Neural progenitor cell (in vitro differentiated cells): Measurements from ENCODE around the gene GNAI2. TPM values are rescaled to one million over a fixed set of nuclear protein-coding genes. Genes with fewer than 3 reads are reported as not detected.

Experiments used
- DNase-seq: peaks from one replicate; pipeline ENCODE4 v3.0.0-alpha.2; 2016; ENCODE audit warnings: low spot score
- H2AFZ ChIP-seq: fragments of 200-600 bp; sonication (generic); replicated peaks from 2 replicates; pipeline ENCODE4 v1.6.1; 2016; ENCODE audit warnings: antibody characterized with exemption
- H3F3A ChIP-seq: fragments of 200-600 bp; sonication (generic); 2 replicates; pipeline ENCODE4 v1.6.1; 2016; ENCODE audit warnings: antibody characterized with exemption, low read depth
- H3K27ac ChIP-seq: fragments of 200-600 bp; sonication (generic); 2 replicates; pipeline ENCODE4 v1.5.1; 2016; ENCODE audit warnings: mild to moderate bottlenecking
- H3K27me3 ChIP-seq: fragments of 200-600 bp; sonication (generic); 2 replicates; pipeline ENCODE4 v1.6.1; 2016; ENCODE audit warnings: mild to moderate bottlenecking, moderate library complexity
- H3K36me3 ChIP-seq: fragments of 200-600 bp; sonication (generic); 2 replicates; pipeline ENCODE4 v1.5.1; 2016
- H3K4me1 ChIP-seq: fragments of 200-600 bp; sonication (generic); 2 replicates; pipeline ENCODE4 v1.6.1; 2016; ENCODE audit warnings: mixed run types
- H3K4me2 ChIP-seq: fragments of 200-600 bp; sonication (generic); 2 replicates; pipeline ENCODE4 v1.6.1; 2016
- H3K4me3 ChIP-seq: fragments of 200-600 bp; sonication (generic); 2 replicates; pipeline ENCODE4 v1.5.1; 2016
- H3K79me2 ChIP-seq: fragments of 200-600 bp; sonication (generic); 2 replicates; pipeline ENCODE4 v1.6.1; 2016; ENCODE audit warnings: low read depth
- H3K9ac ChIP-seq: fragments of 200-600 bp; sonication (generic); 2 replicates; pipeline ENCODE4 v1.6.1; 2016
- H3K9me3 ChIP-seq: fragments of 200-600 bp; sonication (generic); 2 replicates; pipeline ENCODE4 v1.5.1; 2016; ENCODE audit warnings: low read depth
- H4K20me1 ChIP-seq: fragments of 200-600 bp; sonication (generic); 2 replicates; pipeline ENCODE4 v1.6.1; 2016; ENCODE audit warnings: low read depth
- H3K27ac Mint-ChIP-seq: 3 replicates; pipeline ENCODE4 v1.8.0; 2021; ENCODE audit warnings: mixed read lengths
- H3K27me3 Mint-ChIP-seq: 2 replicates; pipeline ENCODE4 v1.8.0; 2022; ENCODE audit warnings: low read depth, mild to moderate bottlenecking, inconsistent platforms, moderate library complexity, mixed read lengths; ENCODE audit not compliant: insufficient read depth
- H3K36me3 Mint-ChIP-seq: 3 replicates; pipeline ENCODE4 v1.8.0; 2021; ENCODE audit warnings: mixed read lengths
- H3K4me1 Mint-ChIP-seq: 3 replicates; pipeline ENCODE4 v1.8.0; 2021; ENCODE audit warnings: mixed read lengths
- H3K4me3 Mint-ChIP-seq: 3 replicates; pipeline ENCODE4 v1.8.0; 2021; ENCODE audit warnings: mild to moderate bottlenecking, moderate library complexity, mixed read lengths
- H3K9me3 Mint-ChIP-seq: 3 replicates; pipeline ENCODE4 v1.8.0; 2020; ENCODE audit warnings: mixed read lengths
- EZH2 ChIP-seq: fragments of 200-600 bp; sonication (generic); IDR thresholded peaks from 2 replicates; pipeline ENCODE4 v1.6.1; 2017; ENCODE audit warnings: antibody characterized with exemption, mild to moderate bottlenecking, moderate library complexity
- EZH2phosphoT487 ChIP-seq: fragments of 200-600 bp; sonication (generic); IDR thresholded peaks from 2 replicates; pipeline ENCODE4 v1.6.1; 2017; ENCODE audit warnings: antibody characterized with exemption
- total RNA-seq: library from RNA; depleted of rRNA; stranded (reverse); fragments of >200 nt; gene quantifications from 2 replicates; pipeline ENCODE4 v1.2.3, GENCODE V29; 2015; ENCODE audit warnings: low replicate concordance
- TF ChIP-seq, protein P1 (sequence below): fragments of 200-600 bp; sonication (generic); IDR thresholded peaks from 2 replicates; pipeline ENCODE4 v1.5.1; 2017; ENCODE audit warnings: antibody characterized with exemption, mild to moderate bottlenecking

The GNAI2 gene
- total RNA-seq, 1 donor from 2014 or later = 249 TPM

DNA sequence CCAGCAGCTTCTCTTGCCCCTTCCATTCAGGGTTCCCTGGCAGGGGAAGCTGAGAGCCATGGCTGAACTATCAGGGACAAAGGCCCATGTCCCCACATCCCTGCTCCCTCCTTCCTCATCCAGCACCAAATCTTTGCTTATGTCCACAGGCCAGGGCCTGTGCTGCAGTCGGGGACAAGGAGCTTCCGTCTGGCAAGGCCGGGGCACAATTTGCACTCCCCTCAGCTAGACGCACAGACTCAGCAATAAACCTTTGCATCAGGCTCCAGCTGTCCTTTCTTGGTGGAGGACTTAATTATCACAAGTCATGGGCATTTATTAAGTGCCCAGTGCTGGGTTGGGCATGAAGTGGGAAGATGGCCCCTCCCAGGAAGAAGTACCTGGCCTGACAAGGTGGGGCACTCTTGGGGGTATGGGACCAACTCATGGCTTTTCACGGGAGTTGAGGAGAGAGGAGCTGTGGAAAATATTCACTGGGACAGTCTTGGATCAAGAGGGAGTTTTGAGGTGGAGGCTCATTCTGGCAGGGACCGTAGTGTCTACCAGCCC is 39.7 kb upstream of the GNAI2 start:
- Histone ChIP-seq H3F3A (no peaks in the 10 kb centered on the region), H3K27ac (no peak overlapping the region), H3K4me2 (no peak overlapping the region), H4K20me1 (no peaks in the 10 kb centered on the region), H3K36me3 (no peaks in the 10 kb centered on the region), H3K9ac (no peak overlapping the region), H3K9me3 (no peaks in the 10 kb centered on the region), H2AFZ (no peak overlapping the region), H3K79me2 (no peaks in the 10 kb centered on the region), H3K27me3 (peaks cover 32% of the 10 kb centered on the region), H3K4me3 (no peak overlapping the region), H3K4me1 (no peaks in the 10 kb centered on the region)
- Mint-ChIP-seq H3K36me3 (no peaks in the 10 kb centered on the region), H3K9me3 (no peaks in the 10 kb centered on the region), H3K4me1 (no peaks in the 10 kb centered on the region), H3K27ac (peak overlapping the region; percentile 78), H3K4me3 (no peak overlapping the region), H3K27me3 (peaks cover 10% of the 10 kb centered on the region)
- TF ChIP-seq, protein P1, sequence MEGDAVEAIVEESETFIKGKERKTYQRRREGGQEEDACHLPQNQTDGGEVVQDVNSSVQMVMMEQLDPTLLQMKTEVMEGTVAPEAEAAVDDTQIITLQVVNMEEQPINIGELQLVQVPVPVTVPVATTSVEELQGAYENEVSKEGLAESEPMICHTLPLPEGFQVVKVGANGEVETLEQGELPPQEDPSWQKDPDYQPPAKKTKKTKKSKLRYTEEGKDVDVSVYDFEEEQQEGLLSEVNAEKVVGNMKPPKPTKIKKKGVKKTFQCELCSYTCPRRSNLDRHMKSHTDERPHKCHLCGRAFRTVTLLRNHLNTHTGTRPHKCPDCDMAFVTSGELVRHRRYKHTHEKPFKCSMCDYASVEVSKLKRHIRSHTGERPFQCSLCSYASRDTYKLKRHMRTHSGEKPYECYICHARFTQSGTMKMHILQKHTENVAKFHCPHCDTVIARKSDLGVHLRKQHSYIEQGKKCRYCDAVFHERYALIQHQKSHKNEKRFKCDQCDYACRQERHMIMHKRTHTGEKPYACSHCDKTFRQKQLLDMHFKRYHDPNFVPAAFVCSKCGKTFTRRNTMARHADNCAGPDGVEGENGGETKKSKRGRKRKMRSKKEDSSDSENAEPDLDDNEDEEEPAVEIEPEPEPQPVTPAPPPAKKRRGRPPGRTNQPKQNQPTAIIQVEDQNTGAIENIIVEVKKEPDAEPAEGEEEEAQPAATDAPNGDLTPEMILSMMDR = no peak
- no peak for TF ChIP-seq EZH2phosphoT487
- no peak for TF ChIP-seq EZH2
- no peak for DNase-seq

DNA sequence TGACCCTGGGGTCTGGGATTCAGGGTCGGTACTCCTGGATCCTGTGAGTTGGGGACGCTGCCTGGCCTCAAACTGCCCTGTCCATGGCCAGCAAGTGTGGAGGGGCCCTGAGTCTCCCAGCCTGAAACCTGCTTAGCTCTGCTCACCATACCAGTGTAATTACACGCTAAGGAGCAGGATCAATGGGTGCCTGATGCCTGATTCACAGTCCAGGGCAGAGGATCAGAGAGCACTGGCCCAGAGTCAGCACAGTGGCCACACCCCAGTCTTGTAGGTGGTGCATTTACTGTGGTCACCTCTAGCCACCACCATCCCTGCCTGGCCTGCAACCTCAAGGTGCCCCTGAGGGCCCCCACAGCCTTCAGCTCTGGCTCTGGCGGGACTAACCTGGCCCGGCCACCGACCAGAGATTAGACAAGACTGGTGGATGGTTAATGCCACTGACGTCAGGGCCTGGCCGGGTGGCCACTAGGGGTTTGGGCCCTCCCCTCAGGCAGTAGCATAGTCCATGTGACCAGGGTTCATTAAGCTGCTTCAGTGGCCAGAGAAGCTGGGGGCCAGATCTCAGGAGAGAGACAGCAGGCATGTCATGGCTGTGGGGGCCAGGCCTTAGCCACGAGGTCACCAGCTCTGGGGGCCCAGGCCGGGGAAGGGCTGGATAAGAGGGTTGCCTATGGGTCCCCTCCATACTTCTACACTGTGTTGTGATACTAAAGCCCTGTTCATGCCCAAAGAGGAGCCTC is 34.3 kb upstream of the GNAI2 start:
- Mint-ChIP-seq H3K4me1 (peaks cover 20% of the 10 kb centered on the region), H3K36me3 (no peaks in the 10 kb centered on the region), H3K9me3 (no peaks in the 10 kb centered on the region), H3K4me3 (no peak overlapping the region), H3K27ac (no peak overlapping the region), H3K27me3 (peaks cover 27% of the 10 kb centered on the region)
- no peaks in the 10 kb centered on the region for H3K36me3 ChIP-seq
- H3K4me2 ChIP-seq = no peak overlapping the region
- H3K79me2 ChIP-seq = no peaks in the 10 kb centered on the region
- H3K9me3 ChIP-seq = no peaks in the 10 kb centered on the region
- H4K20me1 ChIP-seq = no peaks in the 10 kb centered on the region
- H3K4me1 ChIP-seq = peaks cover 12% of the 10 kb centered on the region
- no peak for TF ChIP-seq EZH2
- TF ChIP-seq, protein P1 = peak; percentile 11
- H2AFZ ChIP-seq = peak overlapping the region; percentile 5
- H3F3A ChIP-seq = peaks cover 8% of the 10 kb centered on the region
- DNase-seq = no peak
- H3K27me3 ChIP-seq = peaks cover 32% of the 10 kb centered on the region
- H3K4me3 ChIP-seq = no peak overlapping the region
- no peak overlapping the region for H3K27ac ChIP-seq
- no peak overlapping the region for H3K9ac ChIP-seq

DNA sequence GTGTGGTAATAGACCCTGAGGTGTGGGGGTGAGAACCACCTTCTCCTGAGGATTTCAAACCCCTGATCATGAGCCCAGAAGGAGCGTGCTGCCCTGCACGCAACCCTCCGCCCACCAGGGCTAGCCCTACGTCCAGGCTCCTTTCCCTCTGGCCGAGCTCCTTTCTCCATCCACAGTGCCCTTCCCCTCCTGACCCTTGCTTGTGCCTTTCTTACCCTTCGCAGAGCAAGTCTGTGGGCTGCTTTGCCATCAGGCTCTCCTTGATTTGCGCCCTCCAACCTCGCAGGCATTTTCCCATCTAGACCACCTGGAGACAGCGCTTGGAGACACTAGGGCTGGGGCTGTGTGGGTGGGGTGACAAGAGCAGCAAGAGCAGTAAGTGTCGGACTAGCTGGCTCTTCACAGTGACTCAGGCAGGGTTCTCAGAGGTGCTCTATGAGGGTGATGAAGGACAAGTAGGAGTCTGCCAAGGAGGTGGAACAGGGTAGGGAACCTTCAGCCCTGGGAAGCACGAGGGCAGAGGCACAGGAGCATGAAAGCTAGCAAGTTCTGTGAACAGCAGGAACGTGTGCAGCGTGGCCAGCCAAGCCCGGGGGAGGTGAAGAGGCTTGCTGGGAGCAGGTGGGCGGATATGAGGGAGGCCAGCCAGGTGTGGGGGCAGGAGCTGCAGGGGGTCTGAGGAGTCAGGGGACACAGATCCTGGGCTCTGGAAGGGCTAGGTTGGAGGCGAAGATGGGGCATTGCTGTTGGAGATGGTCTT is 33.5 kb upstream of the GNAI2 start:
- H3K36me3 Mint-ChIP-seq = no peaks in the 10 kb centered on the region
- no peak overlapping the region for H3K27ac ChIP-seq
- H3K9me3 Mint-ChIP-seq = no peaks in the 10 kb centered on the region
- no peak overlapping the region for H3K9ac ChIP-seq
- H4K20me1 ChIP-seq = no peaks in the 10 kb centered on the region
- peaks cover 10% of the 10 kb centered on the region for H3F3A ChIP-seq
- no peaks in the 10 kb centered on the region for H3K9me3 ChIP-seq
- no peaks in the 10 kb centered on the region for H3K36me3 ChIP-seq
- no peak overlapping the region for H3K4me3 ChIP-seq
- no peak overlapping the region for H3K4me2 ChIP-seq
- no peak for TF ChIP-seq EZH2
- no peak for TF ChIP-seq EZH2phosphoT487
- TF ChIP-seq, protein P1 = no peak
- no peak overlapping the region for H2AFZ ChIP-seq
- H3K4me3 Mint-ChIP-seq = peak overlapping the region; percentile 71
- H3K27ac Mint-ChIP-seq = peak overlapping the region; percentile 81
- no peak for DNase-seq
- peaks cover 40% of the 10 kb centered on the region for H3K27me3 ChIP-seq
- no peaks in the 10 kb centered on the region for H3K79me2 ChIP-seq
- H3K27me3 Mint-ChIP-seq = peaks cover 30% of the 10 kb centered on the region
- peaks cover 20% of the 10 kb centered on the region for H3K4me1 Mint-ChIP-seq
- H3K4me1 ChIP-seq = peaks cover 12% of the 10 kb centered on the region
